ENCODE data around the gene PSME1.

The PSME1 gene

DNA sequence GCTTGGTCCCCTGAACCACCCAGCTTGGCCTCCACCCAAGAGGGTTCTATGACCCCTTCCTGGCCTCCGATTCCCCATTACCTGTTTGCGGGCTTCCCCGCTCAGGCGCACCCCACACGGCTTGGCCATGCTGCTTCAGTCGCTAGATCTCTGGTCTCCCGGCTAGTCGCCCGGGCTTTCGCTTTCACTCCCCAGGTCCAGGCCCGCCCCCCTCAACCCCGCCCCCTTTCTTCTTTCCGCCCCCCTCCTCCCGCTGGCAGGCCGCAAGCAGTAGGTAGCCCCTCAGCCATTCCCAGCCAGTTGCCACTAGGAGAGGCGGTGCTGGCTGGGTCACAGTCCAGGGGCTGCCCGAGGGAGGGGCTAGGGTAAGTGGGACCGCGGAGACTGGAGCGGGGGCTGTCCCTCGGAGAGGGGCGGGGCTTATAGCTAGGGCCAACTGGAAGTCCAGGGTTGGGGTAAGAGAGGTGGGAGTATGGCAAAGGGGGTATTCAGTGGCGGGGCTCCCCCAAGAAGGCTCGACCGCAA, 10.5 kb downstream of the PSME1 start, which contains the start of gene PSME2:
TSS of gene PSME2 (minus strand) at position 158 of the 525 bp plus-strand sequence. CDS start at position 129, 29 bp downstream.
- peak; percentile 97 for DNase-seq
- H3K4me3 Mint-ChIP-seq = peak within 1 kb of the TSS; percentile 98
- no peaks in the 10 kb centered on the region for H3K27me3 Mint-ChIP-seq (ENCODE audit: low read depth, poor library complexity)
- H3K9me3 Mint-ChIP-seq = no peaks in the 10 kb centered on the region
- H3K4me1 Mint-ChIP-seq = peaks cover 51% of the 10 kb centered on the region
- H3K36me3 Mint-ChIP-seq (ENCODE audit: low read depth) = peaks cover 34% of the 10 kb centered on the region
- TF ChIP-seq, protein P1, sequence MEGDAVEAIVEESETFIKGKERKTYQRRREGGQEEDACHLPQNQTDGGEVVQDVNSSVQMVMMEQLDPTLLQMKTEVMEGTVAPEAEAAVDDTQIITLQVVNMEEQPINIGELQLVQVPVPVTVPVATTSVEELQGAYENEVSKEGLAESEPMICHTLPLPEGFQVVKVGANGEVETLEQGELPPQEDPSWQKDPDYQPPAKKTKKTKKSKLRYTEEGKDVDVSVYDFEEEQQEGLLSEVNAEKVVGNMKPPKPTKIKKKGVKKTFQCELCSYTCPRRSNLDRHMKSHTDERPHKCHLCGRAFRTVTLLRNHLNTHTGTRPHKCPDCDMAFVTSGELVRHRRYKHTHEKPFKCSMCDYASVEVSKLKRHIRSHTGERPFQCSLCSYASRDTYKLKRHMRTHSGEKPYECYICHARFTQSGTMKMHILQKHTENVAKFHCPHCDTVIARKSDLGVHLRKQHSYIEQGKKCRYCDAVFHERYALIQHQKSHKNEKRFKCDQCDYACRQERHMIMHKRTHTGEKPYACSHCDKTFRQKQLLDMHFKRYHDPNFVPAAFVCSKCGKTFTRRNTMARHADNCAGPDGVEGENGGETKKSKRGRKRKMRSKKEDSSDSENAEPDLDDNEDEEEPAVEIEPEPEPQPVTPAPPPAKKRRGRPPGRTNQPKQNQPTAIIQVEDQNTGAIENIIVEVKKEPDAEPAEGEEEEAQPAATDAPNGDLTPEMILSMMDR (IDR thresholded peaks at IDR 0.05) = no peak
- peak within 1 kb of the TSS; percentile 93 for H3K27ac Mint-ChIP-seq

DNA sequence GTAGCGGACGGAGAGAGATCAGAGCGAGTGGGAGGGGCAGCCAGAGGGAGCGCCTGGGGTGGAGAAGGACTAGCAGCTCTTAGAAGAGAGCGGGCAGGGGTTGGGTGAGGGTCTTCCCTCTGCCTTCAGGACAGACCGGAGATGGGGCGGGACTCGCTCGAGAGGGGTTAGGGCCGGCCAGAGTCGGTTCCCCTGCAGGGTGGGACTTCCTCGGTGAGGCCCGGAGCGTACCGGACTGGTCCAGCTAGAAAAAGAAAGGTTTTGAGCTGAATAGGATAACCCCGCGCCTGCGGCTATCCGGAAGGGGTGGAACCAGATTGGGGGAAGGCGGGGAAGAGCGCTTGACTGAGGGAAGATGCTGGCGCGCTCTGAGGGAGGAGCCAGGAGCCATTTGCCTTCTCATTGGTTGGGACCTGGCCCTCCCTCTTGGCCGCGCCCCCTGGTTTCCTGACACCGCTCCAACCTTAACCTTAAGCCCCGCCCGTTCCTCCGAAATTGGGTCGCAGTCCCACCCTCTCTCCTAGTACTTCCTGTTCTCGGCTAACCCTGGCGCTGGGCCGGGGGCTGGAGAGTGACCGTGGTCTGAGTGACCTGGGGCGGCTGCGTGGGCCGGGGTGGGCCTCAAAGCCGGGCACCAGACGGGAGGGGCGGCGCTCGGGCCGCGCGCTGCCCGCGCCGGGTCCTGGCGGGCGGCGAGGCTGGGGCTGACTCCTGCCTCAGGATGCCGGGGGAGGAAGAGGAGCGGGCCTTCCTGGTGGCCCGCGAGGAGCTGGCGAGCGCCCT, 11.2 kb downstream of the PSME1 start, which contains the start of gene RNF31:
TSS of gene RNF31 (plus strand) at position 521 of the 783 bp plus-strand sequence. CDS start at position 722, 201 bp downstream.
- peak; percentile 97 for DNase-seq
- Mint-ChIP-seq H3K4me1 (peaks cover 47% of the 10 kb centered on the region), H3K27me3 (ENCODE audit: low read depth, poor library complexity) (no peaks in the 10 kb centered on the region), H3K36me3 (ENCODE audit: low read depth) (peaks cover 39% of the 10 kb centered on the region), H3K4me3 (peak within 1 kb of the TSS; percentile 98), H3K27ac (peak within 1 kb of the TSS; percentile 93), H3K9me3 (no peaks in the 10 kb centered on the region)
- TF ChIP-seq, protein P1 (IDR thresholded peaks at IDR 0.05) = no peak

GRCh38 chr14:24147761-24148428, 11.9 kb downstream of the PSME1 start:
- DNase-seq = no peak
- peaks cover 43% of the 10 kb centered on the region for H3K4me1 Mint-ChIP-seq
- TF ChIP-seq, protein P1 (IDR thresholded peaks at IDR 0.05) = no peak
- no peaks in the 10 kb centered on the region for H3K27me3 Mint-ChIP-seq (ENCODE audit: low read depth, poor library complexity)
- H3K9me3 Mint-ChIP-seq = no peaks in the 10 kb centered on the region
- H3K4me3 Mint-ChIP-seq = peak overlapping the region; percentile 98
- H3K36me3 Mint-ChIP-seq (ENCODE audit: low read depth) = peaks cover 47% of the 10 kb centered on the region
- peak overlapping the region; percentile 36 for H3K27ac Mint-ChIP-seq

DNA sequence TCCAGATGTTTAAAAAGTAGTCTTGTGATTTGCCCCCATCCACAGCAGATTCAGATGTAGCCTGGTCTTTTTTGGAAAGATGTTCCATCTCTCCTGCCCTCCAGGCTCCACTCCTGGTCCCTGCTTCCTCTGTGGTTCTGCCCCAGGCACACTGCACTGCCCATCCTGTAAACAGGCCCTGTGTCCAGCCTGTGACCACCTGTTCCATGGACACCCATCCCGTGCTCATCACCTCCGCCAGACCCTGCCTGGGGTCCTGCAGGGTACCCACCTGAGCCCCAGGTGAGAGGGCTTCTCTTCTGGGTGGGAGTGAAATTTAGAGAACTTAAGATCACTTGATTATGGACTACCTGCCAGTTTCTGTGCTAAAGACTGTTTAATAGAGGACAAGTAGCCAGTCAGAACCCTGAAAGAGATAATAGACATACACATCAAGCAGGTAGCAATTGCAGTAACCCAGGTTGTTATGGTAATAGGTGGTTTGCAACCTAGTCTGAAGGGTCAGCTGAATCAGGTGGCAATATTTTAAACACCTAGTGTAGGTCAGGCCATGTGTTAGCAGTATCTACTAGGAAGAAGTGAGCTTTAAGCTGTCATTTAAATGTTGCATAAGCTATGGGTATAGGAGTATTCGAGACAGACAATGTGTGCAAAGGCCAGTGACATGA, 13.4 kb downstream of the PSME1 start:
- Mint-ChIP-seq H3K27ac (no peak overlapping the region), H3K36me3 (ENCODE audit: low read depth) (peaks cover 46% of the 10 kb centered on the region), H3K4me3 (peak overlapping the region; percentile 98), H3K4me1 (peaks cover 40% of the 10 kb centered on the region), H3K27me3 (ENCODE audit: low read depth, poor library complexity) (no peaks in the 10 kb centered on the region), H3K9me3 (no peaks in the 10 kb centered on the region)
- DNase-seq = no peak
- TF ChIP-seq, protein P1 (IDR thresholded peaks at IDR 0.05) = no peak

DNA sequence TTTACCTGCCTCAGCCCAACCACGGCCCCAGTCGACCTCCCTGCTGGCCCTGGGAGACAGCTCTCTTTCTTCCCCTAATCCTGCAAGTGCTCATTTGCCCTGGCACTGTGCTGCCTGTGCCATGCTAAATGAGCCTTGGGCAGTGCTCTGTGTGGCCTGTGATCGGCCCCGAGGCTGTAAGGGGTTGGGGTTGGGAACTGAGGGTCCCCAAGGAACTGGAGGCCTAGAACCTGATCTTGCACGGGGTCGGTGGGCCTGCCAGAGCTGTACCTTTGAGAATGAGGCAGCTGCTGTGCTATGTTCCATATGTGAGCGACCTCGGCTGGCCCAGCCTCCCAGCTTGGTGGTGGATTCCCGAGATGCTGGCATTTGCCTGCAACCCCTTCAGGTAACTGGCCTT, 14.1 kb downstream of the PSME1 start:
- peaks cover 35% of the 10 kb centered on the region for H3K4me1 Mint-ChIP-seq
- no peak overlapping the region for H3K27ac Mint-ChIP-seq
- H3K9me3 Mint-ChIP-seq = no peaks in the 10 kb centered on the region
- no peak for DNase-seq
- H3K36me3 Mint-ChIP-seq (ENCODE audit: low read depth) = peaks cover 48% of the 10 kb centered on the region
- H3K27me3 Mint-ChIP-seq (ENCODE audit: low read depth, poor library complexity) = no peaks in the 10 kb centered on the region
- TF ChIP-seq, protein P1 (IDR thresholded peaks at IDR 0.05) = no peak
- no peak overlapping the region for H3K4me3 Mint-ChIP-seq

Measured in nephron progenitor cell (in vitro differentiated cells).